Skin epidermis (tissue), 12 donors: ENCODE data around the gene NLRP9.

Experiments
- H3K27ac ChIP-seq, 21 experiments: fragments of 200-600 bp; sonication (generic) in 11 of 21; one replicate each; pipeline ENCODE4 v1.5.0; 2020; ENCODE audit warnings: mild to moderate bottlenecking in 3 of 21, inconsistent platforms in 2 of 21, moderate library complexity in 2 of 21
- H3K4me3 ChIP-seq, 7 experiments: fragments of 200-600 bp; sonication (generic) in 2 of 7; one replicate each; pipeline ENCODE4 v1.5.0; 2020; ENCODE audit warnings: inconsistent platforms in 2 of 7, mild to moderate bottlenecking in 2 of 7, moderate library complexity in 1 of 7

NLRP9 gene

DNA sequence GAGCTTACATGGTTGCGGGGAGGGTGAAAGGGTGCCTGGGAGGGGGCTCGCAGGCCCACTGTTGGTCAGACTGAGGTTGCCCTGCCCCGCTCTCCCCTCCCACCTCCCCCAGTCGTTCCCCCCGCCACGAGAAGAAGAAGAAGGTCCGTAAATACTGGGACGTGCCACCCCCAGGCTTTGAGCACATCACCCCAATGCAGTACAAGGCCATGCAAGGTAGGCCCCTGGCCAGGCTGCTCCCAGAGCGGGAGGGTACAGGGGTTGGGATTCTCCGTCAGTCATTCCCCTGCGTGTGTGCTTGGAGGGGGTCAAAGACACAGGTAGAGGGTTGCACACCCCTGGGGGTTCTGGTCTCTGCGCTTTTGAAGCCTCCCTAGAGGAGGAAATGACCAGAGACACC is 77.8 kb downstream of the NLRP9 start:
- no peak overlapping the region for H3K4me3 ChIP-seq
- H3K27ac ChIP-seq: no peak overlapping the region

DNA sequence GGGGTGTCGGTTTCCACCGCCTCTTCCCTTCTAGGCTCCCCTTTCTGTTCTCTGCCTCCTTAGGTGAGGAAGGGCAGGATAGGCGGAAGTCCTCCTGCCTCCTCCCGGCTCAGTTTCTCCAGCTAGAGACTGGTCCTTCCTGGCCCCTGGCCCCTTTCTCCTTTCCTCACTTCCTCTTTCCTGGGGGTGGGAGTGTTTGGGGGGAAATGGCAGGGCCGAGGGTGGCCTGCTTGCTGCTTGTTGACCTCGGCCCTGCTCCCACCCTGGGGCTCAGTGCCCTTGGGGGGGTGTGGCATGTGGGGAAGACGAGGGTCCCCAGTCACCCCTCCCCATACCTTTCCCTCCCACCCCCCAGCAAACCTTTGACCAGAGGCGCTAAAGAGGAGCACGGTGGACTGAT is 78.4 kb downstream of the NLRP9 start:
- no peak overlapping the region for H3K4me3 ChIP-seq
- H3K27ac ChIP-seq: peak overlapping the region in 1 of 21 experiments; percentile 100

GRCh38 chr19:55658846-55659459 is 79.2 kb downstream of the NLRP9 start:
- H3K4me3 ChIP-seq: no peak overlapping the region
- H3K27ac ChIP-seq: peak overlapping the region in 2 of 21 experiments; percentile 31 to 100
